Measurements from ENCODE around the gene SPIRE1. TPM values are rescaled to one million over a fixed set of nuclear protein-coding genes. Genes with fewer than 3 reads are reported as not detected.

The SPIRE1 gene
- total RNA-seq, 2 experiments from 2014 or later, result 0.99 to 1.4 TPM

DNA sequence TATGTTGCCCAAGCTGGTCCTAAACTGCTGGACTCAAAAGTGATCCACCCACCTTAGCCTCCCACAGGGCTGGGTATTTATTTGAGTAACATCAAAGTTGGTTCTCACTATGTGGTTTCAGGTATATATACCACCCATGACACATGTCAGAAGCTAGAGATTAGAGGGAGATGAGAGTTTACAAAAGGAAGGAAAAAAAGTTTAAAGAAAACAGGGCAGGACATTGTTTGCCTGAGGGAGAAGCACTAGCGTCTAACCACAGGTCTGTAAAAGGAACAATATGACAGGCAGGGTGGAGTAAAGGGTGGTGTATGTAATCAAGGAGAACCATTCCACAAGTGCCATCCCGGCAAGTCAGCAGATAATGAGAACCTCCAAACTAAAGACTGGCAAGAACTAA is 36.1 kb upstream of the SPIRE1 start:
- H3K27ac Mint-ChIP-seq, result no peak overlapping the region
- ChIA-PET POLR2A (interaction anchor here (0.7 to 1.6 kb wide), 3 partner anchors 8 to 317 kb away, joined by 3 to 4 read pairs (median 3); partner anchors contain the start of gene AFG3L2), CTCF (no interaction called here)
- H3K36me3 Mint-ChIP-seq (ENCODE audit: low read depth), result peaks cover 41% of the 10 kb centered on the region
- no peaks in the 10 kb centered on the region for H3K9me3 Mint-ChIP-seq
- Histone ChIP-seq H3K9me3 (ENCODE audit: control insufficient read depth in 1 of 2, insufficient read depth in 1 of 2, low read length in 2 of 2) (no peaks in the 10 kb centered on the region), H3K4me1 (ENCODE audit: insufficient read depth, low read length) (no peaks in the 10 kb centered on the region), H3K27ac (ENCODE audit: low read depth in 1 of 2, low read length in 2 of 2) (no peak overlapping the region), H3K27me3 (ENCODE audit: control insufficient read depth in 1 of 2, insufficient read depth in 2 of 2, low read length in 2 of 2) (no peaks in the 10 kb centered on the region), H3K36me3 (ENCODE audit: insufficient read depth, low read length) (peaks cover 10% of the 10 kb centered on the region), H3K4me3 (ENCODE audit: low read length) (no peak overlapping the region)
- TF ChIP-seq CTCF (IDR thresholded peaks at IDR 0.05), result no peak
- ATAC-seq (ENCODE audit: poor library complexity) (no peak), DNase-seq (no peak)
- H3K4me3 Mint-ChIP-seq, result no peak overlapping the region
- peaks cover 5% of the 10 kb centered on the region for H3K4me1 Mint-ChIP-seq (ENCODE audit: low read depth)
- no peaks in the 10 kb centered on the region for H3K27me3 Mint-ChIP-seq
- intact Hi-C loops (cut with DNase I, micrococcal nuclease), result no loop called here

- intact Hi-C loops (cut with DNase I, micrococcal nuclease), result no loop called here
- peaks cover 32% of the 10 kb centered on the region for H3K36me3 Mint-ChIP-seq (ENCODE audit: low read depth)
- CTCF ChIA-PET, result no interaction called here
- Histone ChIP-seq H3K27me3 (ENCODE audit: control insufficient read depth in 1 of 2, insufficient read depth in 2 of 2, low read length in 2 of 2) (no peaks in the 10 kb centered on the region), H3K36me3 (ENCODE audit: insufficient read depth, low read length) (peaks cover 6% of the 10 kb centered on the region), H3K9me3 (ENCODE audit: control insufficient read depth in 1 of 2, insufficient read depth in 1 of 2, low read length in 2 of 2) (no peaks in the 10 kb centered on the region), H3K27ac (ENCODE audit: low read depth in 1 of 2, low read length in 2 of 2) (no peak overlapping the region), H3K4me3 (ENCODE audit: low read length) (no peak overlapping the region), H3K4me1 (ENCODE audit: insufficient read depth, low read length) (no peaks in the 10 kb centered on the region)
- ATAC-seq (ENCODE audit: poor library complexity) (no peak), DNase-seq (no peak)
- POLR2A ChIA-PET, result interaction anchor here (2.6 kb wide), 1 partner anchor 10 kb away, joined by 10 read pairs; the partner anchor contains the start of genes CEP76 and PSMG2
- H3K4me3 Mint-ChIP-seq, result no peak overlapping the region
- no peaks in the 10 kb centered on the region for H3K9me3 Mint-ChIP-seq
- no peaks in the 10 kb centered on the region for H3K27me3 Mint-ChIP-seq
- no peak overlapping the region for H3K27ac Mint-ChIP-seq
- no peak for TF ChIP-seq CTCF (IDR thresholded peaks at IDR 0.05)
- H3K4me1 Mint-ChIP-seq (ENCODE audit: low read depth), result no peaks in the 10 kb centered on the region
Observed at GRCh38 chr18:12692206-12692605, 34.3 kb upstream of the SPIRE1 start.

DNA sequence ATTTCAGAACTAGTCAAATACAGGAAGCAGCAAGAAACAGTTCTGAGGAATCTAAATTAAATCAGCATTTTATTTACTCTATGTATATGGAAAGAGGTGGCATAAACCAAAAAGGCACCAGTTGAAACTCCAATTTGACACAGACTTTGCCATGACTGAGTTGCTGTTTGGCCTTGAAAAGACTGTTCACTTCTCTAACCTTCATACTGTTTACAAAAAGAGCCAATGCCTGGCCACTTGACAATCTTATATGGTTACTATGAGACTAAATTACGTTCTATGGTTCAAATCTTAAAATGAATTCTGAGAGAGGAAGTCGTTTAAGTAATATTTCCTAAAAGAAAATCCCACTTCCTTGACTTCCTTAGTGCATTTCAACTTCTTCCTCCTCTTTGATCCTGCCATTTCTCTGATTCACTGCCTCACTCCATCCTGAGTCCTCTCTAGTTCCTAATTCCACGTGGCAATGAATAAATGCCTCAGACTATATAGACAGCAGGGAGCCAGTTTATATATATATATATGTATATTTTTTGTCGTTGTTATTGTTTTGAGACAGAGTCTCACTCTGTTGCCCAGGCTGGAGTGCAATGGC is 31.4 kb upstream of the SPIRE1 start:
- ChIA-PET POLR2A (no interaction called here), CTCF (no interaction called here)
- ATAC-seq (ENCODE audit: poor library complexity), result no peak
- no peaks in the 10 kb centered on the region for H3K27me3 ChIP-seq (ENCODE audit: control insufficient read depth in 1 of 2, insufficient read depth in 2 of 2, low read length in 2 of 2)
- no peak overlapping the region for H3K4me3 Mint-ChIP-seq
- no peaks in the 10 kb centered on the region for H3K4me1 ChIP-seq (ENCODE audit: insufficient read depth, low read length)
- no peak for DNase-seq
- peaks cover 34% of the 10 kb centered on the region for H3K36me3 Mint-ChIP-seq (ENCODE audit: low read depth)
- H3K36me3 ChIP-seq (ENCODE audit: insufficient read depth, low read length), result peaks cover 5% of the 10 kb centered on the region
- intact Hi-C loops (cut with DNase I, micrococcal nuclease), result no loop called here
- no peak for TF ChIP-seq CTCF (IDR thresholded peaks at IDR 0.05)
- H3K9me3 ChIP-seq (ENCODE audit: control insufficient read depth in 1 of 2, insufficient read depth in 1 of 2, low read length in 2 of 2), result no peaks in the 10 kb centered on the region
- no peaks in the 10 kb centered on the region for H3K27me3 Mint-ChIP-seq
- no peaks in the 10 kb centered on the region for H3K4me1 Mint-ChIP-seq (ENCODE audit: low read depth)
- no peak overlapping the region for H3K27ac ChIP-seq (ENCODE audit: low read depth in 1 of 2, low read length in 2 of 2)
- H3K4me3 ChIP-seq (ENCODE audit: low read length), result no peak overlapping the region
- H3K9me3 Mint-ChIP-seq, result no peaks in the 10 kb centered on the region
- no peak overlapping the region for H3K27ac Mint-ChIP-seq

Measured in CD4-positive, alpha-beta T cell (primary cell).